ENCODE measurements around the gene SPOCK1.

The SPOCK1 gene

DNA sequence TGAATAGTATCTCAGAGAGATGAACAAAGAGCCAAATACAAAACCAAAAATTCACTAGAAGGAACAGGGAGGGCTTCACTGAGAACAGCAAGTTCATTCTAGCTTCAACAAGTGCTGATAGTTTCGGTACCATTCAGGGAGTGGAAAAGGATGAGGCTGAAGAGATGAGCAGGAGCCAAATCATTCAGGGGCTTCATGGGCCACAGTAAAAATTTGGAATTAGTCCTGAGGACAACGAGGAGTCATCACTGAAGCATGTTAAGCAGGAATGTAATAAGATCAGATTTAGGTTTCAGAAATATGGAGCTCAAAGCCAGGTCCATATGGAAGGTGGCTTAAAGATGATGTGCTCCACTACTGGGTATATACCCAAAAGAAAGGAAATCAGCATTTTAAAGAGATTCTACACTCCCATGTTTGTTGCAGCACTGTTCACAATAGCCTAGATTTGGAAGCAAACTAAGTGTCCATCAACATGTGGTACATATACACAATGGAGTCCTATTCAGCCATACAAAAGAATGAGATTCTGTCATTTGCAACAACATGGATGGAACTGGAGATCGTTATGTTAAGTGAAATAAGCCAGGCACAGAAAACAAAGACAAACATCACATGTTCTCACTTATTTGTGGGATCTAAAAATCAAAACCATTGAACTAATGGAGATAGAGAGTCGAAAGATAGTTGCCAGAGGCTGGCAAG is 36.2 kb downstream of the SPOCK1 start:
- H3K4me3 ChIP-seq (ENCODE audit: low read depth, low read length) = no peak overlapping the region
- no peak for TF ChIP-seq CTCF (IDR thresholded peaks at IDR 0.05; ENCODE audit: borderline replicate concordance, insufficient read depth, low read depth, low read length)

DNA sequence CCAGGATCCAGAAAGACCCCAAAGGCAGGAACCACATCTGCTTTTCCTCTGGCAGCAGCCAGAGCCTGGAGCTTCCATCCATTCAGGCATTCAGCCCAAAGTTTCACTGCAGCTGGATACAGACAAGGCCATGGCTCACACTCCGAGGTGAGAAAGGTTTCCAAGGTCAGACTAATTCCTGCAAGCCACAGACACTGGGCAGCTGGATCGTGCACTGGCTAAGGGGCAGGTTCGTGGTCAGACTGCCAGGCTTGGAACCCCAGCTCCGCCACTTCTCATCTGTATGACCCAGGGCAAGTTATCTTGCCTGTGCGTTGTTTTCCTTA is 36.9 kb downstream of the SPOCK1 start:
- no peak for TF ChIP-seq CTCF (IDR thresholded peaks at IDR 0.05; ENCODE audit: borderline replicate concordance, insufficient read depth, low read depth, low read length)
- no peak overlapping the region for H3K4me3 ChIP-seq (ENCODE audit: low read depth, low read length)

DNA sequence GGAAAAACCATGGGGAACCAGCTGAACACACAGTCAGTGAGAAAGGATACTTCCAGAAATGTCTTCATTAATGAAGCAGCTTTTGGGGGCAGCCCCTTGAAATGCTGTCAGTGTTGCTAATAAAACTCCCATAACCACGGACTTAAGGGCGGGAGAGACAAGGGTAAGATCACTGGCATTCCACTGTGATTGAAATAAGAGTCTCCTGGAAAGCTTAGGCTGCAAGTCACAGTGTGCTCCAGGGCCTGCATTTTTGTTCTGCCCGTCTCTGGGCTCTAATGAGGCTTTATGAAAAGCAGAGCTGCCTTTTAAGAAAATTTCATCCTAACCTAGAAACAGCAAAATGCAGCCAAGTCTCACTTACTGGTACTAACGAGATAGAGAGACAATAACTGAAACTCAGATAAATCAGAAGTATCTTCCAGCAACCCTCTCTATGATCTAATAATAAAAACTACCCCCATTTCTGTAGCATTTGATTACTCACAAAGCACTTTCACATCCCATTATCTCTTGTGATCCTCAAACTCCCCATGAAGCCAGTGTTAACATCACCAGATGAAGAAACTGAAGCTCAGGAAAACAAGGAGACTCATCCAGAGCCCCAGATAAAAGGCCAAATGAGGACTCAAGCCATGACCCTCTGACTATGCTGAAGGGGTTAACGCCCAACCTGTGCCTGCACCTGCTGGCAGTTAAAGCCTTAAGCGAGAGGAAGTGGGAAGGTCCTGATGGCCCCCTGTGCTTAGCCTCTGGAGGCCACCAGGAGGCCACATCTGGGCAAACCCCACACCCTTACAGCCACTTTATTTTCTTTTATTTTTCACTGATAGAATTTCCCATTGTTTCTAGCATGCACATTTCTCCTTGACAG is 37.5 kb downstream of the SPOCK1 start:
- no peak overlapping the region for H3K4me3 ChIP-seq (ENCODE audit: low read depth, low read length)
- 0 out of 2 replicates have a peak, but pooled peaks have one; percentile 3 for TF ChIP-seq CTCF (IDR thresholded peaks at IDR 0.05; ENCODE audit: borderline replicate concordance, insufficient read depth, low read depth, low read length)

GRCh38 chr5:137454671-137455070 is 44.5 kb downstream of the SPOCK1 start:
- H3K4me3 ChIP-seq (ENCODE audit: low read depth, low read length) = no peak overlapping the region
- no peak for TF ChIP-seq CTCF (IDR thresholded peaks at IDR 0.05; ENCODE audit: borderline replicate concordance, insufficient read depth, low read depth, low read length)

DNA sequence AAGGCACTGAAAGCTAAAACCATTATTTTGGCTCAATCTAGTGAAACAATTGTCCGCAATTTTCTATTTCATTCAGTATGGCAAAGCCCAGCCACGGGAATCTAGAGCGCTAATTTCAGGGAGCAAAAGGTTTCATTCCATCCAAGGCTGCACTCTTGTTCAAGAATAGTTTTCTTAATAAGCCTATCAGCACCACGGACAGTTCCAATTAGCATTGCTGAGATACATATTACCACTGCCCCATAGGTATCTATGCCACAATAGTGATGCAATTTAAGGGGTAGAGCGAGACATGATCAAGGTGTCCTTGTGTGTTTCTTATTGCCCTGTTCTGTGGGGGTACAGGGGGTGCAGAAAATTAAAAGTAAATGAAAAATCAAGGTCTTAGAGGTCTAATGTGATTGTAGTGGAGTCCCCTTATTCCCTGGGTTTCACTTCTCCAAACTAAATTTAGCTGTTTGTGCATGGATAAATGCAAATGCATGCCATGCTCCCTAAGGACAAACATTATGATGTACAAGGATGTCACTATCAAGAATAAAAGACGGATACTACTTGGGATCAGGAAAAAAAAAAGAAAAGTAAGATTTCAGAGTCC is 45.5 kb downstream of the SPOCK1 start:
- H3K4me3 ChIP-seq (ENCODE audit: low read depth, low read length) = no peak overlapping the region
- no peak for TF ChIP-seq CTCF (IDR thresholded peaks at IDR 0.05; ENCODE audit: borderline replicate concordance, insufficient read depth, low read depth, low read length)

DNA sequence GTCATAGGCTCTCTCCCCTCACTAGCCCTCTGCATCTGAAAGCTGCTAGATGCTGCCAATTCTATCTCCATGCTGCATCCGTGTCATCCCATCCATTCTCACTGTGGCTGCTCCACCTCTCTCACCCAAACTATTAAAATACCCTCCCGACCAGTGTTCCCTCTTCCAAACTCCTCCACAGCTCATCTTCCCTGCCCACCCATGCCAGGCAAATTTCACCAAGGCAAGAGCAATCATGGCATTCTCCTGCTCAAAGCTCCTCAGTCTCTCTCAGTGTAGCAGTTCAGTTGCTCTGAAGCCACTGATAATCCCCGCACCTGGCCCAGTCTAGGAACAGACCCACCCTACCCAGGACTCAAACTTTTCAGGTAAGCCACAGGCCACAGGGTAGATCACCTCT is 48.4 kb downstream of the SPOCK1 start:
- TF ChIP-seq CTCF (IDR thresholded peaks at IDR 0.05; ENCODE audit: borderline replicate concordance, insufficient read depth, low read depth, low read length) = no peak
- H3K4me3 ChIP-seq (ENCODE audit: low read depth, low read length) = no peak overlapping the region

Measured in GM12875 (cell line).